ENCODE data around the gene PRDM13.
"Not testable (repeated sequence)": the region's sequence is repeated elsewhere in the genome, so short reads cannot be mapped to it uniquely, and the experiment has no call there.

PRDM13 gene

DNA sequence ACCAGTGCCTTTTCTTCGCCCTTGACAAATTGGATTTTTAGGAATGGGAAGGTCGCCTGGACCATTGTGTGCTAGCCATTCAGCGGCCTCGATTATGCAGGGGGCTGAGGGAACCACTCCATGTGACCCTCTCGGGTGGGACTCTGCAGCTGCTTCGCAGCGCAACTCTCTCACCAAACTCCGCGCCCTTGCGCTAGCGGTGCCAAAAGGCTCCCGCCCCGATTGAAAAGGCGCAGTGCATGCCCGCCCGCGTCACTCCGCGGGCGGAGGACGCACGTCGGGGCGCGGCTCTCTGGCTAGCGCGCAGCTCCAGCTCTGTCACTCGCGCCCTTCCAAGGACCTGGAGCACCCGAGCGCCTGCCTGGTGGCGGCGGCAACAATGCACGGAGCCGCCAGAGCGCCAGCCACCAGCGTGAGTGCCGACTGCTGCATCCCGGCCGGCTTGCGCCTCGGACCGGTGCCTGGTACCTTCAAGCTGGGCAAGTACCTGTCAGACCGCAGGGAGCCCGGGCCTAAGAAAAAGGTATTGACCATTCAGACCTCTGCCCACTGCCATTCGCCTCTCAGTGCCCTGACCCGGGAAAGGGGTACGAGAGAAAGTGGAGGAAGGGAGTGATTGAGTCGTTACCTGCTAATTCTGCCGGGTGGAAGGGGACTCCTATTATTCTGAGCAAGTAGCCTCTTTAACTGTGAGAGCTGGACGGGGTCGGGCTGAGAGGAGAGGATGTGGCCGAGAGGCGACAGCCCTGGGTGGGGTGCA, at the start of gene PRDM13:
PRDM13 (plus strand) TSS at position 178 of the 760 bp plus-strand sequence; CDS start at position 380, 202 bp downstream.
- no peak for DNase-seq

DNA sequence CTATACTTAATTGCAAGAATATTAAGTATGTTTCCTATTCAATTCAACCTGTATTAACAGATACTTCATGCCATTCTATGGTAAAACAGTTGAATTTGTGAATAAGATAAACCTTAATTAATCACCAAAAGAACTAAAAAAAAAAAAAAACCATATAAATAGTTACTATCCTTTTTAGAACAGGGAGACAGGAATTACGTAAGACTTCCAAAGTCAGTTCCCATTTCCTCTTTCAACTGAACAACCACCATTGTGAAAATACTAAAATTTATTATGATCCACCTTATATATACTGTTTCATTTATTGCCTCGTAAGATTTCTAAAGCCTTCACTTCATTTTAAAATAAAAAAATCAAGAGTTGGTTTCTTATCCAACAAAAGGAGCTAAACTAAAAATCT, 47.6 kb upstream of the PRDM13 start:
- no peak for DNase-seq

DNA sequence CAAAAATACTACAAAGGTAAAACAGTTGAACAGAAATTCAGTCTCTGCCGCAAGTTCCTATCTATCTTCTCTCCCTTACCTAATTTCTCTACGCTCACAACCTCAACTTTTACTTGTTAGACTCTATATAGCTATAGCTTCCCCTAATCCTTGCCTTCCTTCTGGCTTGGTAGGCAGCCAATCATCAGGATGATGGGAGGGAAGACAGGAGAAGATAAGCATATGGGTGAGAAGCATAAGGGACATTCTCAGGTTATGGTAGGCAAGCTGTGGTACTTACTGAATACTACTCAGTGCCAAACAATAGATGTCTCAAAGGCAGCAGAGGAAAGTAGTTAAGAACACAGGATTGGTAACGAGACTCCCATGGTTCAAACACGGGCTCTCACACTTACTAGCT, 46.0 kb upstream of the PRDM13 start:
- no peak for DNase-seq

DNA sequence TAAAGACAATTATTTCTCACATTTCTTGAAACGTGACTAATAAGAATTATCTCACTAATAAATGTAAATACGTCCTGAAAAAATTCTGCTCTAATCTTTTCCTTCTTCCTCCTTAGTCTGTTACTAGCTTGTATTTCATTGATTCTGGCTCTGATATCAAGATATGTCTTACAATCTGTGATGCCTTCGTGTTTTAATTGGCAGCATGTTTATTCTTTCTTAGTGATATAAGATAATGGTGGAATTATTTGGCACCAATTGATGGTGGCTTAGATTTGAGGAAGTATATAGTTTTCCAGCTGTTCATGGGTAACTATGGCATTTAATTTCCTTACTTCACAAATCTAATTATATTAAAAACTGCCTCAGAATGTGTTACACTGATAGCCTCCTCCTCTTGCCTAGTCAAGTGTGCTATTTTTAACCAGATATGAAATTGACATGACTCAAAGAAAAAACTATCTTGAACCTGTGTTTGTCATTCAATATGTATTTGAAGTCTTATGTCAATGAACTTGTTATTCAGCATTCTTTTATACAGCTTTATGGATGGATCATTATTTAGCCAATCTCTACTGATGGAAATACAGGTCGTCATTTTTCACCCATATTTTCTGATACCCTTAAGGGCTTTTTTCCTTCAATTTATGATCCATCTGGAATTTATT, 43.4 kb upstream of the PRDM13 start:
- no peak for DNase-seq

DNA sequence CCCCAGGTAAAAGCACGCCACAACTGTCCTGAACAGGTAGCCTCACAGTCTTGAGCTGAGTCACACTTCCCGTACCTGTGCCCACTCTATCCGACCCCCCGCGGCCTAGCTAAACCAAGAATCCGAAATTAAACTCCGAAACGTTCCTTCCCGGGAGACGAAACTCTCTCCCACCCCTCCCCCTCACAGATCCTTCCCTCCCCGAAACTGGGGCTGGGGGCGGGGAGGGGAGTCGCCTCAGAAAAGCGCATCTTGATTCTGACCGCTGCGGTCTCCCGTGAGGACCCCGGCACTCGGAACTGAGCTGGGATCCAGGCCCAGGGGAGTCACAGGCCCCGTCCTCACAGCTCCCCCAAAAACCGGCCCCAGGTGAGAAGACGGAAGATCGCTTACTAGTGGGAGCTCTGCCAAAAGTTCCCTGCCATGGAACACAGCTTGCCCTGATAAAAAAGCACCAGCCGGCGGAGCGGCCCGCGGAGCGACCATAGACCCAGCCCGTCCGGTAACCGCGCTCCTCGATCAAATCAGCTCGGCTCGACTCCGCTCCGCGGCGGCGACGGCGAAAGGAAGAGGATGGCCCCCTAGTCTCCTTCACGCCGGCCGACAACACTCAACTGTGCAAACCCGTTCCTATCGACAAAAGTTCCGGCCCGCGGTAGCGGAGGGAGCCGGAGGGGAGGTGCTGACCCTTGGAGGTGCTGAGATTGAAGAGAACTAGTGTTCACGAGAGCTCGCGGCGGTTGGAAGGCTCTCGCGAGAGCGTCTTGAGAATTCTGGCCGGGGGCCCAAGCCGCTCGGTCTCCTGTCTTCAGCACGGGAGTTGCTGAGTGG, 38.3 kb upstream of the PRDM13 start, which contains the start of gene CCNC:
CCNC (minus strand) TSS at position 558 of the 831 bp plus-strand sequence; CDS start at position 425, 133 bp downstream.
- peak; percentile 79 for DNase-seq

DNA sequence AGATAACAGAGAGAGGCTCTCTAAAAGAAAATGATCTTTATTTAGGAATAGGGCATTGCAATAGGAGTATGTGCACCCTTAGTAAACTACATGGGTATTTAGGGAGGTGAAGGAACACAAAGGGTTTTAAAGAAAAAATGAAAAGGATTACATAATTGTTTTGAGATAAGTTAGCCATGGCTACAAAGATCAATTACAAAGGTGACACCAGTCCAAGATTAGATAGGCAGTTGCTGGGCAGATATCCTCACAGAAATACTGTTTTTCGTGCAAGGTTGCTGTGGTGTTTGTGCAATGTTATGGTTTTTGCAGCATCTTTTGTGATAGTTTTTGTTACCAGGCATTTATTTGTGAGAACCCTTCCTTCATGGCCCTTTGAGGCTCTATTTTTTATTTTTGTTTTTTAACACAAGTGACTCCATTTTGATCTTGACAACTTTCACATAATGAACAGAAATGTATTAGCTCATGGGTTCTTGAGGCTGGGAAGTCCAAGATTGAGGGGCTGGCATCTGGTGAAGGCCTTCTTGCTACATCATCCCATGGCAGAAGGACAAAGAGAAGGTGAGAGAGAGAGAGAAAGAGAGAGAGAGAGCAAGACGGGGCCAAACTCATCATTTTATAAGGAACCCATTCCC, 32.5 kb upstream of the PRDM13 start:
- no peak for DNase-seq

DNA sequence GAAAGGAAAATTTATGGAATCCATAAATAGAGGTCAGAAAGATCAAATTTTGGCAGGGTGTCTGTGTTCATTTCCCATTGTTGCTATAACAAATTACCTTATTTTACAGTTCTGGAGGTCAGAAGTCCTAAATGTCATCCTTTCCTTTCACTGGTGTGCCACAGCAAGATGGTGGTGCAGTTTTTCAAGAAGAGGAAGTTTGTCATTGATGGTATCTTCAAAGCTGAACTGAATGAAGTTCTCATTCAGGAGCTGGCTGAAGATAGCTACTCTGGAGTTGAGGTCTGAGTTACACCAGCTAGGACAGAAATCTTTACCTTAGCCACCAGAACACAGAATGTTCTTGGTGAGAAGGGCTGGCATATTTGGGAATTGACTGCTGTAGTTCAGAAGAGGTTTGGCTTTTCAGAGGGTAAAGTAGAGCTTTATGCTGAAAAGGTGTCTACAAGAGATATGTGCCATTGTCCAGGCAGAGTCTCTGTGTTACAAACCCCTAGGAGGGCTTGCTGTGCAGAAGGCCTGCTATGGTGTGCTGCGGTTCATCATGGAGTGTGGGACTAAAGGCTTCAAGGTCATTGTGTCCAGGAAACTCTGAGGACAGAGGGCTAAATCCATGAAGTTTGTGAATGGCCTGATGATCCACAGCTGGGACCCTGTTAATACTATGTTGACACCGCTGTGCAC, 30.9 kb upstream of the PRDM13 start:
- no peak for DNase-seq

DNA sequence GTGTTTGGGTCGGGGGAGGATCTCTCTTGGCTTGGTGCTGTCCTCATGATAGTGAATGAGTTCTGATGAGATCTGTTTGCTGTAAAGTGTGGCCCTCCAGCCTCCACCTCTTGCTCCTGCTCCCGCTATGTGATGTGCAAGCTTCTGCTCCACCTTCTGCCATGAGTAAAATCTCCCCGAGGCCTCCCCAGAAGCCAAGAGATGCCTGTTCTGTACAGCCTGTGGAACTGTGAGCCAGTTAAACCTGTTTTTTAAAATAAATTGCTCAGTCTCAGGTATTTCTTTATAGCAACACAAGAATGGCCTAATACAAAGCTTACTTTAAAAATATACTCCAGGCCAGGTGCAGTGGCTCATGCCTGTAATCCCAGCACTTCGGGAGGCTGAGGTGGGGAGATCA, 26.9 kb upstream of the PRDM13 start:
- no peak for DNase-seq

DNA sequence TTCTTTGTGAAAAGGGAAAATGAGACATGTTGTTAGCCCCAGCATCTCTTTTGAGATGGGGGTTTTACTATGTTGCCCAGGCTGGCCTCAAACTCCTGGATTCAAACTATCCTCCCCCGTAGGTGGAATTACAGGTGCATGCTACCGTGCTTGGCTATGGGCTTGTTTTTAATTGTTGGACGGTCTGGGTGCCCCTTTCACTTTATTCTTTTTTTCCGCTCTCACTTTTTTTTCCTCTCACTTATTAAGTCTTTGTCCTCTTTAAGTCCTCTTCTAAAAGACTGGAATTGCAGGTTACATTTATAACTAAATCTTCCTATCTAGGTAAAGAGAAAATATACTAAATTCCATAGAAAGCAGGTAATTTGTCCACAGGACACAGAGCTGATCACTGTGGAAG, 18.8 kb upstream of the PRDM13 start:
- no peak for DNase-seq

DNA sequence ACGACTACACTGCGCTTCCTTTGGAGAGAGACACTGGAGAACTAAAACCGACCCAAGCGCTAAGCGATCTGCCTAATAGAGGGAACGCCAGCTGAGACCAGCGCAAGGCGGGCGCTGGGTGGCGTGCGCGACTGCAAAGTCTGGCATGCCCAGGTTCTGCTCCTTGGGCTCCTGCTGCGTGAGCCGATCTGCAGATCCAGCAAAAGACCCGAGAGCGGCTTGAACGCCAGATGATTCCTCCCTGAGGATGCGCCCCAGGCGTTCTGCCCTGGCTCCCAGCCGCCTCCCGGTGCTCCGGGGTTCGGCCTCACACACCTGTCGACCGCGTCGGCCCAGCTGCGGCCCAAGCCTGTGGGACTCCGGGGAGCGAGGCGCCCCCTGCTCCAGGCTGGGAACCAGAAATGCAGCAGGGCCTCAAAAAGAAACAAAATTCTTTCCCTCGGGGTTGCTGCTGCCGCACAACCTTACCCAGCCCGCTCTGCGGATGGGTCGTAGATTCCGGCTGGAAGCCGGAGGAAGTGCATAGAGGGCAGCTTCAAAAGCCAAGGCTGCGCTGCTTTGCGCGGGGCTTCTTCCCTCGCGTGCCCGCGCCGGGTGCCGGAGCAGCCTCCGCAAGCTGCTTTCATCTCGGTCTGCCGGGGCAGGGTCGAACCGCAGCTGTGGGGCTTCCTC, 17.9 kb upstream of the PRDM13 start:
- peak; percentile 12 for DNase-seq

DNA sequence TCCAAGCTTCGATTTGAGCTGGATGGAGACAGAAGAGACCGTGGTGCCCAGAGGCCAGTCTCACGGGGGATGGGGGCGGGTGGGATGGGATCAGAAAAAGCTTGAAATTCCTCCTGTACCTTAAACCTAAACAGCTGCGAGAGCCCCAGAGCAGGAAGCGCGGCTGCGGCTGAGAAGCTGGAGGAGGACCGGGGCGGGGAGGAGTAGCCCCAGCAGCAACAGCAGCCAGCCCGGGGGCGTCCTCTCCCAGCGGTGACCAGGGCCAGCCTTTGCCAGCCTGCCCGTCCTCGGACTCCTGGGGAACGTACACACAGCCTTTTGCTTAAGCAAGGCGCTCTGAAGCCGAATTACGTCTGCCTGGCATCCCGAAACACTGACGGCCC, 17.4 kb upstream of the PRDM13 start:
- no peak for DNase-seq

DNA sequence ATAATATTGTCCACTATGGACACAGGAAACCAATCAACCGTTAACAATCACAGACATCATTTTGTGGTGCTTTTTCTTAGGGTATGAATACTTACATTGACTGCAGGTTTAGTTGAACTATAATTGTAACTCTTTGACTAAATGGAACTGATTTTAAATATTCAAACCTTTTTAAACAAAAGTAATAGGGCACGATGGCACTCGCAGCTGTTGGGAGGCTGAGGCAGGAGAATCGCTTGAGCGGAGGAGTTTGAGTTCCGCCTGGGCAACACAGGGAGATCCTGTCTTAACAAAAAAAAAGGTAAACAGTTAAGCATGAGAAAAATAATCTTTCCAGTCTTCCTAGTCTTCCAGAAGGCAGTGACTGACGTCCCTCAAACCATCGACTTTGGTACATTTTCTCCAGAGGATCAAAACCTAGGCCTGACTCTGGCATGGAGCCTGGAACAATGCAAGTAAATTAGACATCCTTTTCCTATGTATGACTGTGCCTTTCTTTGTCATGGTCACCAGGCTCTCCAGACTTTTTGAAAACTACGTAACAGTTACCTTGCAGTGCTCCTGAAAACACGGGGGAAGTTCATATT, 16.6 kb upstream of the PRDM13 start:
- no peak for DNase-seq

DNA sequence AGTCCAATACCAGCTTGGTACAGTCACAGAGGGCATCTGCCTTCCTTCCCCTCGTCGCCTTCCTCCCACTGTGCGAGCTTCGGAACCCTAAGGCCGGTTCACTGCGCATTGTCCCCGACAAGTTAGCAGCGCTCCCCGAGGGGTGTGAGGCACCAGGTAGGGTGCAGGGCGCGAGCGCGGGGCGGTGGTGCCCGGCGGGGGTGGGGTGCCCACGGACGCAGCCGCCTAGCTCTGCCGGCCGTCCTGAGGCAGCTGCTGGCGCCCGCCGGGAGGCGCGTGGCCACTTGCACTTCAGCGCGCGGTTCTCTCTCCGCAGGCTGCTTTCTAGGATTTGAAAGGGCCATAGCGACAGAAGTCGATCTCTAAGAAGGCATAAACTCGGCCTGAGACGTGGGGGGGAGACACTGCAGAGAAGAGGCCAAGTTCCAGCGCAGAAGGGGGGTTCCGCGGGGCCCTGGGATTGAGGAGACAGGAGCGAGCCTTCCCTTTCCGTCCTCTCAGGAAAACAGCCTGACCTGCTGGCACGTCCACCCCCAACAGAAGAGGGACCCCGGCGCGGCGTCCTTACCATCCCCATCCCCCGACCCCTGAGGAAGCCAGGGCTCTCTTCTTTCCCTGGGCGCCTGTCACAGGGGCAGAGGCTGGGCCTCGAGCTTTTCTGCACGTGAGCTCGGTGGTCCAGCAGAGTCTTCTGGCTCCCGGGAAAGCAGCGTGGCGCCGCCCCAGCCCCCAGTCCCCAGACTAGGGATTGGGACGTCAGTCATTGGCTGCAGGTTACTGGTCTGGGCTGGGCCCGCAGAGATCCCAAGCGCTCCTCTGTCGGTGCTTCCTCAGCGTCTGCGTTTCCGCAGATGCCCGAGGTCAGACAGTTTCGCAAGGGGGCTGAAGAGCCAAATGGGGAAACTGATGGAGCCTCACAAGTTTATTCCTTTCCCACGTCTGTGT, 15.6 kb upstream of the PRDM13 start:
- no peak for DNase-seq

DNA sequence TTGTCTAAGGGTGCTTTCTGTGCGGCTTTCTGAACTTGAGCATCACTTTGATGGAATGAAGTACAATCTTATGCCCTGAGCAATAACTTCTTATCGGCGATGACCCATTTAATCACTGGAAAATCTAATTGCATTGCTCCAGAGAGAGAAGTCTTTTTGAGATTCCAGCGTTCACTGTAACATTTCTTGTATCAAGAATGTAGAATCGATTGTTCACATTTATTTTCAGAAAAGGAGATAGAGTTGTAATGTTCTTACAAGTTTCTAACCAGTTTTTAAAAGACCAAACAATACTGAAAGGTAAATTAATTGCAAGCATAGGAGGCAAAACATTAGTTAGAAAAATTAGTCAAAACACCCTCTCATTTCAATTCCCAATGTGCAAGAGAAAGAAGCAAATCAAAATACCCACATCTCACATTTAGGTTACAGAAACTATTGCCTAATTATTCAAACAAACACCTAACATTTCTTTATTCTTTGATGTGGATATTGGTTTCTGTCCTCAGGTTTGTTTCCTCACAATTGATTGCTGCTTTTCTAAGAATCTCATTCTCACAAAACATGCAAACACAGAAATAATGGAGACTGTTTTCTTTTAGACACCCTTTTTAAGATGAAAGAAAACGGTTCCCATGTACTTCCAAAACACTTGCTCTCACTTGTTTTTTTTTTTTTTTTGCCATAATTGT, 14.8 kb upstream of the PRDM13 start:
- DNase-seq: no peak

DNA sequence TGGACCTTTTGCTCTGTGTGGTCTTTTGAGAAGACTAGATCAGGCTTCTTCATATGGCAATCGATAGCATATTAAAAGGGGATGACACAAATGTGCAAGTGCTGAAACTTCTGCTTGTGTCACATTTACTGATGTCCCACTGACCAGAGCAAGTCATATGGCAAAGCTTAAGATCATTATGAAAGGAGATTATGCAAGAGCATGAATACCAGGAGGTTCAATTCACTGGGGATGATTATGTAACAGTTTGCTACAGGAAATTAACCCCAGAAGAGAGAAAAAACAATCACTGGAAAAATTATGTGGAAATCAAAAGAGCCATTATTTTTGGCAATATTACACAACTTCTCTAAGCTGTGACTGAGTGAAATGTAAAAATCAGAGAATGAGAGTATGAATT, 13.7 kb upstream of the PRDM13 start:
- DNase-seq: no peak

DNA sequence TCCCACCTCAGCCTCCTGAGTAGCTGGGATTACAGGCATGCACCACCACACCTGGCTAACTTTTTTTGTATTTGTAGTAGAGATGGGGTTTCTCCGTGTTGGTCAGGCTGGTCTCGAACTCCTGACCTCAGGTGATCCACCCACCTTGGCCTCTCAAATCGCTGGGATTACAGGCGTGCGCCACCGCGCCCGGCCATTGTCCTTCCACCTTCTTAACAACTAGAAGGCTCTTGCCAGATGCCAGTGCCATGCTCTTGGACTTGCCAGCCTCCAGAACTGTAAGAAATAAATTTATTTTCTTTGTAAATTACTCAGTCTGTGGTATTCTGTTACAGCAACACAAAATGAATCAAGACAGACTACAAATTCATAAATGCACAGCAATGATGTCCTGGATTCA, 11.9 kb upstream of the PRDM13 start:
- DNase-seq: not testable (repeated sequence)

DNA sequence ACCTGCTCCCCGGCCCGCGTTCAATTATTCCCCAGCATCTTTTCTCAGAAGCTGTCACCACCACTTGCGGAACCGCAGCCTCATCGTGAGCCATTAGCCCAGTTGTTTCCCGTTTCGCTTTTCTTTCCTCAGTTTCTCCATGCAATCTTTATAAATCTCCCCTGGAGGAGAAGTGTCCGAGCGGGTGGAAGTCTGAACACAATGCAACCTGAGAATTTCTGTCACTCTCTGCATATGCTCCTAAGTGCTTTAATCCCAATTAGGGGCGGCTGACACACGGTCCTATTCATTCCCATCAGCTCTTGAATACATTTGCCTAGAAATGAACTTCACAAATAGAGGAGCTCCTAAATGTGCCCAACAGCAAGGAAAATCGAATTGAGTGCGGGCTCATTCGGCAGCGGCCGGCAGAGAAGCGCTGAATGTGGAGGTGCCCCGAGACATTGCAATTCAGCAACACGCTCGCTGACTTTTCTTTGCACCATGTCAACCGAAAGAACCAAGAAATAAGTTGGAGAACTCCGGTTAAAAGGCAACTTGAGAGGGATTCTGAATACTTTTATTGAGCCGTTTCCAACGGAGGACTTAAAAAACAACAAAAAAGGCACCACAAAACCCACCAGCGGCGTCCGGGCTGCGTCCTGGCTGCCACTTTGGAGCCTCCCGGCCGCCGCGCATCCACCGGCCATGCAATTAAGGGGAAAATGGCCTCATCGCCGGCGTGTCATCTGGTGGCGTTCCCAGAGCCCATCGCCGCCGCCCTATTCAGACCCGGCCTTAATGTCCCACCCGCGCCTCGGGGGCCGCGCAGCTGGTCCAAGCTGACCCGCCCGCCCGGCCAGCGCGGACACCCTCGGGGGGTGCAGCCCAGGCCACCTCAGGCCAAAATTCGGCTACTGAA, 3.9 kb upstream of the PRDM13 start:
- no peak for DNase-seq

DNA sequence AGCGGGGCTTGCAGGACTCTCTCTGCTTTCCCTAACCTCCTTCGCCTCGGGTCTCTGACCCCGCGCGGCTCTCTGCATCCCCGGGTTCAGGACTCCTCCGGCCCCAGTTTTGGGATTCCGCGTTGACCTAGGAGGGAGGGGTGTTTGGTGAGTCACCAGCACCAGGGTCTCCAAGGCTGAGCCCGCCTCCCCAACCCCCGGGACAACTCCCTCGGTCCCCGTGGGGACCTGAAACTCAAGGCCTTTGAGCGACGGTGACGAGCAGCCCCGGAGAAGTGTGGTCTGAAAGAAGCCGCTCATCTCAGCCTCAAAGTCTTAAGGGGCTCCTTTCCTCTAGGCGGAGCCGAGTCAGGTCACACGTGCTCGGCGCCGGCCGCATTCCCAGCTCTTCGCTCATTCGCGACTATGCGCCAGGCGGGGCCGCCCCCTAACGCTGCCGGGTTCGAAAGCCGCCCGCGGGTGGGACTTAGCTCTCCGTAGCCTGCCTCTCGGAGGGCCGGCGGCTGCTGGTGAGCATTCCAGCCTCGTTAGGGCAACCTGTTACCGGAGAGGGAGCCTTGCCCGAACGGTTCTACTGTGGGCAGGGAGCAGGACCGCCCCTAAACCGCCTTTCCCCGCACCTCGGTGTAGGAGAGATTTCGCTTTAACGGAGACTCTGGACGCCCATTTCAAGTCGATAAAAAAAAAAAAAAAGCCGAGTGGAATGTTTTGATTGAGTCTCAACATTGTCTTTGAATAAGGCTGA, 3.0 kb upstream of the PRDM13 start:
- DNase-seq: no peak
